ENCODE results near the gene CRIP1. TPM values are rescaled to one million over a fixed set of nuclear protein-coding genes. Genes with fewer than 3 reads are reported as not detected.
A peak's percentile ranks its signal among the peaks of the same experiment; 100 is the strongest.

Gene CRIP1
- total RNA-seq, 1 donor from 2014 or later, result 106 TPM

- intact Hi-C loops (cut with DNase I), result no loop called here
- no peak for DNase-seq (ENCODE audit: low spot score in 2 of 2)
- Histone ChIP-seq H3K27me3 (no peaks in the 10 kb centered on the region), H3K9me3 (no peaks in the 10 kb centered on the region), H3K4me3 (no peak overlapping the region), H3K27ac (no peak overlapping the region), H3K36me3 (peaks cover 4 to 14% of the 10 kb centered on the region in 2 donors), H3K4me1 (peaks cover 3 to 10% of the 10 kb centered on the region in 2 donors)
- no peak for TF ChIP-seq CTCF (IDR thresholded peaks at IDR 0.05)
Observed at GRCh38 chr14:105444859-105445258, 41.8 kb upstream of the CRIP1 start.

- TF ChIP-seq CTCF (IDR thresholded peaks at IDR 0.05), result no peak
- Histone ChIP-seq H3K27me3 (no peaks in the 10 kb centered on the region), H3K4me3 (no peak overlapping the region), H3K9me3 (no peaks in the 10 kb centered on the region), H3K27ac (no peak overlapping the region), H3K36me3 (peaks cover 8 to 15% of the 10 kb centered on the region in 2 donors), H3K4me1 (peaks cover 3 to 10% of the 10 kb centered on the region in 2 donors)
- intact Hi-C loops (cut with DNase I), result no loop called here
- no peak for DNase-seq (ENCODE audit: low spot score in 2 of 2)
Observed at GRCh38 chr14:105445290-105445689, 41.4 kb upstream of the CRIP1 start.

- no peaks in the 10 kb centered on the region for H3K27me3 ChIP-seq
- no peaks in the 10 kb centered on the region for H3K9me3 ChIP-seq
- TF ChIP-seq CTCF (IDR thresholded peaks at IDR 0.05), result no peak
- intact Hi-C loops (cut with DNase I), result no loop called here
- no peak overlapping the region for H3K27ac ChIP-seq
- H3K36me3 ChIP-seq, result peaks cover 16 to 24% of the 10 kb centered on the region in 2 donors
- H3K4me1 ChIP-seq, result peaks cover 3 to 10% of the 10 kb centered on the region in 2 donors
- H3K4me3 ChIP-seq, result no peak overlapping the region
- DNase-seq (ENCODE audit: low spot score in 2 of 2), result no peak
Observed at GRCh38 chr14:105445901-105446845, 40.5 kb upstream of the CRIP1 start.

- Histone ChIP-seq H3K4me3 (no peak overlapping the region), H3K36me3 (peaks cover 18 to 26% of the 10 kb centered on the region in 2 donors), H3K27me3 (no peaks in the 10 kb centered on the region), H3K9me3 (no peaks in the 10 kb centered on the region), H3K4me1 (peaks cover 3 to 10% of the 10 kb centered on the region in 2 donors), H3K27ac (no peak overlapping the region)
- no peak for TF ChIP-seq CTCF (IDR thresholded peaks at IDR 0.05)
- intact Hi-C loops (cut with DNase I), result no loop called here
- DNase-seq (ENCODE audit: low spot score in 2 of 2), result no peak
Observed at GRCh38 chr14:105446971-105447370, 39.7 kb upstream of the CRIP1 start.

GRCh38 chr14:105447651-105448640, 38.7 kb upstream of the CRIP1 start:
- H3K4me1 ChIP-seq, result peaks cover 3 to 10% of the 10 kb centered on the region in 2 donors
- intact Hi-C loops (cut with DNase I), result loop anchor here (1.0 to 2.0 kb wide), 4 partner anchors 21 to 79 kb away; partner anchors contain the start of gene TMEM121

More at GRCh38 chr14:105447651-105448640, 38.7 kb upstream of the CRIP1 start:
- no peak for TF ChIP-seq CTCF (IDR thresholded peaks at IDR 0.05)
- no peak for DNase-seq (ENCODE audit: low spot score in 2 of 2)
- no peaks in the 10 kb centered on the region for H3K27me3 ChIP-seq
- H3K9me3 ChIP-seq, result no peaks in the 10 kb centered on the region
- H3K27ac ChIP-seq, result peak overlapping the region; percentile 45 to 49
- H3K4me3 ChIP-seq, result no peak overlapping the region
- peaks cover 23 to 30% of the 10 kb centered on the region in 2 donors for H3K36me3 ChIP-seq

All from ascending aorta (tissue), 2 donors.